HepG2 (cell line): ENCODE measurements around the gene NEU4. TPM values are rescaled to one million over a fixed set of nuclear protein-coding genes. Genes with fewer than 3 reads are reported as not detected.

Source experiments
- CC2D1A ChIP-seq: sonication (generic); formaldehyde crosslinking; IDR thresholded peaks from 2 replicates; pipeline ENCODE4 v1.8.1; 2023; ENCODE audit warnings: mild to moderate bottlenecking, missing genetic modification reagents
- CHD2 ChIP-seq: IDR thresholded peaks from 2 replicates; pipeline ENCODE4 v1.6.1; 2011; ENCODE audit warnings: low read depth, low read length, improper control_type of control experiment
- HNRNPK ChIP-seq: fragments of 200-400 bp; formaldehyde crosslinking; IDR thresholded peaks from 2 replicates; pipeline ENCODE4 v1.6.1; 2018; ENCODE audit warnings: low read length, low read depth, moderate library complexity, mild to moderate bottlenecking; ENCODE audit not compliant: poor library complexity, severe bottlenecking
- HNRNPLL ChIP-seq: fragments of 200-400 bp; formaldehyde crosslinking; IDR thresholded peaks from 2 replicates; pipeline ENCODE4 v1.6.1; 2017; ENCODE audit warnings: mild to moderate bottlenecking, low read depth, low read length; ENCODE audit not compliant: poor library complexity, severe bottlenecking
- HOXA5 ChIP-seq: sonication (generic); formaldehyde crosslinking; IDR thresholded peaks from 2 replicates; pipeline ENCODE4 v1.4.0; 2020; ENCODE audit warnings: missing genetic modification reagents
- KLF12 ChIP-seq: sonication (generic); formaldehyde crosslinking; IDR thresholded peaks from 2 replicates; pipeline ENCODE4 v1.4.0; 2020; ENCODE audit warnings: missing genetic modification reagents, borderline replicate concordance
- MEF2D ChIP-seq: sonication (generic); formaldehyde crosslinking; IDR thresholded peaks from 2 replicates; pipeline ENCODE4 v1.5.1; 2020; ENCODE audit warnings: mild to moderate bottlenecking, missing genetic modification reagents
- PAX8 ChIP-seq: sonication (generic); formaldehyde crosslinking; IDR thresholded peaks from 2 replicates; pipeline ENCODE4 v1.8.0; 2022; ENCODE audit warnings: mild to moderate bottlenecking, missing genetic modification reagents, borderline replicate concordance
- SP5 ChIP-seq: IDR thresholded peaks from 2 replicates; pipeline ENCODE4 v1.6.1; 2016; ENCODE audit warnings: low read depth, borderline replicate concordance
- U2AF2 ChIP-seq: fragments of 200-400 bp; formaldehyde crosslinking; IDR thresholded peaks from 2 replicates; pipeline ENCODE4 v1.6.1; 2017; ENCODE audit warnings: low read depth, mild to moderate bottlenecking, low read length
- ZBTB20 ChIP-seq: sonication (generic); formaldehyde crosslinking; IDR thresholded peaks from 2 replicates; pipeline ENCODE4 v1.8.1; 2023; ENCODE audit warnings: missing genetic modification reagents, low read depth, mild to moderate bottlenecking, borderline replicate concordance
- ZNF33A ChIP-seq: sonication (generic); formaldehyde crosslinking; IDR thresholded peaks from 2 replicates; pipeline ENCODE4 v1.5.1; 2020; ENCODE audit warnings: missing genetic modification reagents, mild to moderate bottlenecking, moderate library complexity, borderline replicate concordance
- ZNF446 ChIP-seq: sonication (generic); formaldehyde crosslinking; IDR thresholded peaks from 2 replicates; pipeline ENCODE4 v1.5.0; 2020; ENCODE audit warnings: mild to moderate bottlenecking, missing genetic modification reagents
- ZNF484 ChIP-seq: sonication (generic); formaldehyde crosslinking; IDR thresholded peaks from 2 replicates; pipeline ENCODE4 v1.5.1; 2020; ENCODE audit warnings: mild to moderate bottlenecking, low read depth, missing genetic modification reagents, borderline replicate concordance
- ZNF644 ChIP-seq: IDR thresholded peaks from 2 replicates; pipeline ENCODE4 v1.6.1; 2016; ENCODE audit warnings: low read depth
- ZNF7 ChIP-seq: IDR thresholded peaks from 2 replicates; pipeline ENCODE4 v1.6.1; 2016; ENCODE audit warnings: missing biosample characterization, missing genetic modification reagents
- ZSCAN29 ChIP-seq: sonication (generic); formaldehyde crosslinking; conservative IDR thresholded peaks from 2 replicates; pipeline ENCODE4 v1.4.0; 2020; ENCODE audit warnings: mild to moderate bottlenecking, missing genetic modification reagents
- polyA plus RNA-seq, 8 experiments: library from polyadenylated mRNA; depleted of rRNA in 3 of 8; stranded (reverse) in 7 of 8; unstranded in 1 of 8; fragments of >200 nt; fragmentation: Illumina TruSeq in 4 of 8; extraction: Trizol in 4 of 8; gene quantifications; 2 replicates each; pipeline versions ENCODE4 v1.2.1 to v1.2.3, GENCODE V29; 2011 to 2016; ENCODE audit warnings: low read depth in 4 of 8, missing spikeins in 1 of 8, mixed read lengths in 1 of 8; ENCODE audit not compliant: insufficient read depth in 1 of 8
- total RNA-seq, 5 experiments: library from RNA; depleted of rRNA; stranded (reverse); fragments of >200 nt; fragmentation: Illumina TruSeq; extraction: Trizol; gene quantifications; 2 replicates each; pipeline ENCODE4 v1.2.3, GENCODE V29; 2016; ENCODE audit warnings: low read depth in 1 of 5
- TF ChIP-seq, protein P1 (sequence below): sonication (generic); formaldehyde crosslinking; IDR thresholded peaks from 2 replicates; pipeline ENCODE4 v1.5.0; 2020; ENCODE audit warnings: mild to moderate bottlenecking, missing genetic modification reagents, borderline replicate concordance
- TF ChIP-seq, protein P2 (sequence below): sonication (generic); formaldehyde crosslinking; IDR thresholded peaks from 2 replicates; pipeline ENCODE4 v1.4.0; 2020; ENCODE audit warnings: mild to moderate bottlenecking, low read depth, missing genetic modification reagents
- TF ChIP-seq, protein P3 (sequence below): sonication (generic); formaldehyde crosslinking; IDR thresholded peaks from 2 replicates; pipeline ENCODE4 v1.8.0; 2022; ENCODE audit warnings: missing genetic modification reagents, mild to moderate bottlenecking, inconsistent platforms, borderline replicate concordance
- TF ChIP-seq, protein P4 (sequence below): sonication (generic); formaldehyde crosslinking; IDR thresholded peaks from 2 replicates; pipeline ENCODE4 v1.8.1; 2023; ENCODE audit warnings: missing genetic modification reagents, inconsistent platforms, borderline replicate concordance

Gene NEU4
- total and polyA plus RNA-seq, 2 of the 13 experiments (the other 11 are each of a cell fraction or from before 2014, with no cell fraction given) = 53.5 to 107 TPM

DNA sequence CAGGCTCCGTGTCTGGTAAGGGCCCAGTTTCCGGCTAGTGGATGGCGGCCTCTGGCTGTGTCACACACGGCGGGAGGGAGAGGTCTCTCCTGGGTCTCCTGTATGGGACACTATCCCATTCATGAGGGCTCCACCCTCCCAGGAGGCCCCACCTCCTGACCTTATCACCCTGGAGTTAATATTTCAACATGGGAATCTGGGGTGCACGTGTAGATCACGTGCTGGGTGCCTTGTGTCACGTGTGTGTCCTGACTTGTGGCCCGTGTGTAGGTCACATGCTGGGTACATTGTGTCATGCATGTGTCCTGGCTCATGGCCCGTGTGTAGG lies 9.9 kb downstream of the NEU4 start (continued):
- TF ChIP-seq MEF2D (CRISPR knock-in tag) = peak; percentile 76; the same call in 1 of the 2 replicates
- TF ChIP-seq, protein P1, sequence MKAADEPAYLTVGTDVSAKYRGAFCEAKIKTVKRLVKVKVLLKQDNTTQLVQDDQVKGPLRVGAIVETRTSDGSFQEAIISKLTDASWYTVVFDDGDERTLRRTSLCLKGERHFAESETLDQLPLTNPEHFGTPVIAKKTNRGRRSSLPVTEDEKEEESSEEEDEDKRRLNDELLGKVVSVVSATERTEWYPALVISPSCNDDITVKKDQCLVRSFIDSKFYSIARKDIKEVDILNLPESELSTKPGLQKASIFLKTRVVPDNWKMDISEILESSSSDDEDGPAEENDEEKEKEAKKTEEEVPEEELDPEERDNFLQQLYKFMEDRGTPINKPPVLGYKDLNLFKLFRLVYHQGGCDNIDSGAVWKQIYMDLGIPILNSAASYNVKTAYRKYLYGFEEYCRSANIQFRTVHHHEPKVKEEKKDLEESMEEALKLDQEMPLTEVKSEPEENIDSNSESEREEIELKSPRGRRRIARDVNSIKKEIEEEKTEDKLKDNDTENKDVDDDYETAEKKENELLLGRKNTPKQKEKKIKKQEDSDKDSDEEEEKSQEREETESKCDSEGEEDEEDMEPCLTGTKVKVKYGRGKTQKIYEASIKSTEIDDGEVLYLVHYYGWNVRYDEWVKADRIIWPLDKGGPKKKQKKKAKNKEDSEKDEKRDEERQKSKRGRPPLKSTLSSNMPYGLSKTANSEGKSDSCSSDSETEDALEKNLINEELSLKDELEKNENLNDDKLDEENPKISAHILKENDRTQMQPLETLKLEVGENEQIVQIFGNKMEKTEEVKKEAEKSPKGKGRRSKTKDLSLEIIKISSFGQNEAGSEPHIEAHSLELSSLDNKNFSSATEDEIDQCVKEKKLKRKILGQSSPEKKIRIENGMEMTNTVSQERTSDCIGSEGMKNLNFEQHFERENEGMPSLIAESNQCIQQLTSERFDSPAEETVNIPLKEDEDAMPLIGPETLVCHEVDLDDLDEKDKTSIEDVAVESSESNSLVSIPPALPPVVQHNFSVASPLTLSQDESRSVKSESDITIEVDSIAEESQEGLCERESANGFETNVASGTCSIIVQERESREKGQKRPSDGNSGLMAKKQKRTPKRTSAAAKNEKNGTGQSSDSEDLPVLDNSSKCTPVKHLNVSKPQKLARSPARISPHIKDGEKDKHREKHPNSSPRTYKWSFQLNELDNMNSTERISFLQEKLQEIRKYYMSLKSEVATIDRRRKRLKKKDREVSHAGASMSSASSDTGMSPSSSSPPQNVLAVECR (CRISPR knock-in tag) = peak; percentile 73; the same call in 1 of the 2 replicates
- peak; percentile 70; the same call in 1 of the 2 replicates for TF ChIP-seq ZNF484 (CRISPR knock-in tag)
- TF ChIP-seq KLF12 (CRISPR knock-in tag) = no peak
- no peak for TF ChIP-seq CHD2
- TF ChIP-seq ZNF33A (CRISPR knock-in tag) = no peak
- peak; percentile 94 for TF ChIP-seq SP5 (CRISPR knock-in tag)
- no peak for TF ChIP-seq ZNF7 (CRISPR knock-in tag)
- TF ChIP-seq, protein P2, sequence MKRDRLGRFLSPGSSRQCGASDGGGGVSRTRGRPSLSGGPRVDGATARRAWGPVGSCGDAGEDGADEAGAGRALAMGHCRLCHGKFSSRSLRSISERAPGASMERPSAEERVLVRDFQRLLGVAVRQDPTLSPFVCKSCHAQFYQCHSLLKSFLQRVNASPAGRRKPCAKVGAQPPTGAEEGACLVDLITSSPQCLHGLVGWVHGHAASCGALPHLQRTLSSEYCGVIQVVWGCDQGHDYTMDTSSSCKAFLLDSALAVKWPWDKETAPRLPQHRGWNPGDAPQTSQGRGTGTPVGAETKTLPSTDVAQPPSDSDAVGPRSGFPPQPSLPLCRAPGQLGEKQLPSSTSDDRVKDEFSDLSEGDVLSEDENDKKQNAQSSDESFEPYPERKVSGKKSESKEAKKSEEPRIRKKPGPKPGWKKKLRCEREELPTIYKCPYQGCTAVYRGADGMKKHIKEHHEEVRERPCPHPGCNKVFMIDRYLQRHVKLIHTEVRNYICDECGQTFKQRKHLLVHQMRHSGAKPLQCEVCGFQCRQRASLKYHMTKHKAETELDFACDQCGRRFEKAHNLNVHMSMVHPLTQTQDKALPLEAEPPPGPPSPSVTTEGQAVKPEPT (CRISPR knock-in tag) = peak; percentile 62; the same call in 1 of the 2 replicates
- TF ChIP-seq HNRNPLL = no peak
- TF ChIP-seq PAX8 (CRISPR knock-in tag) = no peak
- 0 out of 2 replicates have a peak, but pooled peaks have one; percentile 35 for TF ChIP-seq ZNF644
- peak; percentile 44; the same call in 1 of the 2 replicates for TF ChIP-seq ZSCAN29 (CRISPR knock-in tag)
- no peak for TF ChIP-seq HNRNPK
- no peak for TF ChIP-seq CC2D1A (CRISPR knock-in tag)
- TF ChIP-seq, protein P3, sequence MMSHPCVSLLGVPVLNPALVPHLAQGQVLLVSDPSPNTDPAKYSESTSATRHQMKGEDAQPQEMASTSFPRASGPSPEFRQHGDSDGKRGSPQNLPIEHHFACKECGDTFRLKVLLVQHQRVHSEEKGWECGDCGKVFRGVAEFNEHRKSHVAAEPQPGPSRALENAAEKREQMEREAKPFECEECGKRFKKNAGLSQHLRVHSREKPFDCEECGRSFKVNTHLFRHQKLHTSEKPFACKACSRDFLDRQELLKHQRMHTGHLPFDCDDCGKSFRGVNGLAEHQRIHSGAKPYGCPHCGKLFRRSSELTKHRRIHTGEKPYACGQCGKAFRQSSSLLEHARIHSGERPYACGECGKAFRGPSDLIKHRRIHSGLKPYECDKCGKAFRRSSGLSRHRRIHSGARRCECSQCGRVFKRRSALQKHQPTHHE (CRISPR knock-in tag) = peak; percentile 44; the same call in 1 of the 2 replicates
- peak; percentile 85; the same call in 1 of the 2 replicates for TF ChIP-seq ZBTB20 (CRISPR knock-in tag)
- no peak for TF ChIP-seq U2AF2
- no peak for TF ChIP-seq ZNF446 (CRISPR knock-in tag)
- peak; percentile 60; the same call in 1 of the 2 replicates for TF ChIP-seq HOXA5 (CRISPR knock-in tag)
- TF ChIP-seq, protein P4, sequence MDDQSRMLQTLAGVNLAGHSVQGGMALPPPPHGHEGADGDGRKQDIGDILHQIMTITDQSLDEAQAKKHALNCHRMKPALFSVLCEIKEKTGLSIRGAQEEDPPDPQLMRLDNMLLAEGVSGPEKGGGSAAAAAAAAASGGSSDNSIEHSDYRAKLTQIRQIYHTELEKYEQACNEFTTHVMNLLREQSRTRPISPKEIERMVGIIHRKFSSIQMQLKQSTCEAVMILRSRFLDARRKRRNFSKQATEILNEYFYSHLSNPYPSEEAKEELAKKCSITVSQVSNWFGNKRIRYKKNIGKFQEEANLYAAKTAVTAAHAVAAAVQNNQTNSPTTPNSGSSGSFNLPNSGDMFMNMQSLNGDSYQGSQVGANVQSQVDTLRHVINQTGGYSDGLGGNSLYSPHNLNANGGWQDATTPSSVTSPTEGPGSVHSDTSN (CRISPR knock-in tag) = no peak
